Left lung (tissue), 10 donors: ENCODE results near the gene DDX5. TPM values are rescaled to one million over a fixed set of nuclear protein-coding genes. Genes with fewer than 3 reads are reported as not detected.

Experiments
- ATAC-seq: fragments of 200-7000 bp; cut with Tn5 transposase; one replicate; pipeline ENCODE4 v1.9.1; 2020; ENCODE audit warnings: moderate library complexity
- DNase-seq, 4 donors: peaks; one replicate each; pipeline ENCODE4 v3.0.0-alpha.2; 2013 to 2020
- H3K27ac ChIP-seq, 2 donors: fragments of 200-600 bp; sonication (generic) in 1 of 2; one replicate each; pipeline versions ENCODE4 v1.5.0 to v1.8.0; 2020 to 2021
- H3K27me3 ChIP-seq, 2 donors: fragments of 200-600 bp; sonication (generic) in 1 of 2; one replicate each; pipeline versions ENCODE4 v1.5.0 to v1.8.0; 2020 to 2021
- H3K36me3 ChIP-seq, 2 donors: fragments of 200-600 bp; sonication (generic) in 1 of 2; one replicate each; pipeline versions ENCODE4 v1.5.0 to v1.8.0; 2020 to 2021
- H3K4me1 ChIP-seq, 2 donors: fragments of 200-600 bp; one replicate each; pipeline ENCODE4 v1.8.0; 2021
- H3K4me3 ChIP-seq, 2 donors: fragments of 200-600 bp; sonication (generic) in 1 of 2; one replicate each; pipeline versions ENCODE4 v1.5.0 to v1.8.0; 2020 to 2021; ENCODE audit warnings: mild to moderate bottlenecking in 1 of 2
- H3K9me3 ChIP-seq, 2 donors: fragments of 200-600 bp; sonication (generic) in 1 of 2; one replicate each; pipeline versions ENCODE4 v1.5.0 to v1.8.0; 2020 to 2021
- CTCF ChIP-seq, 2 donors: fragments of 200-600 bp; sonication (generic) in 1 of 2; IDR thresholded peaks; one replicate each; pipeline versions ENCODE4 v1.5.0 to v1.8.0; 2021; ENCODE audit warnings: antibody characterized with exemption in 2 of 2
- intact Hi-C, 2 donors: fragments of 100-400 bp; cut with DNase I; formaldehyde crosslinking; loops; one replicate each; pipeline versions ENCODE4 v1.11.2 to v1.14.2; 2022
- microRNA-seq, 2 donors: library from miRNA; unstranded; fragments of <30 nt; microRNA quantifications; one replicate each; pipeline ENCODE4, GENCODE V29; 2019
- polyA plus RNA-seq, 6 donors: library from polyadenylated mRNA; unstranded; fragments of 120-200 nt; gene quantifications; one replicate each; pipeline ENCODE4 v1.2.1, GENCODE V29; 2013; ENCODE audit not compliant: insufficient read length in 6 of 6
- total RNA-seq, 2 donors: library from RNA; stranded (reverse); fragmentation: NEBNext Ultra II Directional; extraction: Animal tissue kit (Norgen Biotek cat#: 25700); gene quantifications; one replicate each; pipeline ENCODE4 v1.2.1, GENCODE V29; 2021
- donor health status: DM: no; HTN: yes; CAD: no.
- donor health status: DM: no; HTN: no; CAD: no.

Gene DDX5
- total and polyA plus RNA-seq, 8 donors = 653 to 835 (median 730) TPM

DNA sequence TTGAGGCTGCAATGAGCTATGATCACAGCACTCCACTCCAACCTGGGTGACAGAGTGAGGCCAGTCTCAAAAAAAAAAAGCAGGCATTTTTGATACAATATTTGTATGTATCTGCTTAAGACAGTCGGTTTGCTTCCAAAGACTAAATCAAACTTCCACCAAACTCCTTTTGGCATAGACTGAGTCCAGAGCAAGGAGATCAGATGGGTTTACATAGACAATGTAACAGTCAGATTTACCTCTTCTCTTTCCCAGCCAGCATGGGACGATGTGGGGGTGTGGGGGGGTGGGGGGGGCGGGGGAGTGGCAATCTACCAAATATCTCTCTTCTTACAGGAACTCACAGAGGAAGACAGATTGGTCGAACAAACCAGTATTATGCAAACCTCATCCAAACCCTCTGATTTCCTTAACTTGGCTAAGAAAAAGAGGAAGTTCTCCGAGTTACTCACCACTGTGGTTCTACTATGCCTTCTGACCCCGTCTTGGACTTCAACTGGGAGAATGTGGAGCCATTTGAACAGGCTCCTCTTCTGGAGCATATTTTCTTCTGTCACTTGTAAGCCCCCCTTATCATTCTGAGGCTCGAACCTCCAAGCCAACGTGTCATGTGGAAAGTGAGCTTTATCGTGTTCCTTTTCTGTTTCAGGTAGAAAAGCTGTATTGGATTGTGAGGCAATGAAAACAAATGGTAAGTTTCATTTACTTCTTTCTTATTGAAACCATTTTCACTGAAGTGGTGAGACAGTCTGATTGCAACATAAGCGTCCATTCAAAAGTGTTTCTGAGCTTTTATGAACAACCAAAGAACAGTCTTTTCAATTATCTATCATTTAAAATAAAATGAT, 57.2 kb downstream of the DDX5 start, which contains the start of gene MILR1:
Gene MILR1 (plus strand): TSS at position 451 of the 848 bp plus-strand sequence. CDS start 54 bp downstream, at position 505.
- Histone ChIP-seq H3K27me3 (no peaks in the 10 kb centered on the region), H3K4me1 (peaks cover 0 to 53% of the 10 kb centered on the region in 2 donors), H3K9me3 (no peaks in the 10 kb centered on the region), H3K36me3 (peaks cover 0 to 15% of the 10 kb centered on the region in 2 donors), H3K4me3 (peak within 1 kb of the TSS; percentile 2 to 34), H3K27ac (peak within 1 kb of the TSS; percentile 89 to 94)
- TF ChIP-seq CTCF (IDR thresholded peaks at IDR 0.05) = no peak
- ATAC-seq (peak; percentile 94), DNase-seq (peak in 3 of 4 donors; percentile 3 to 61 (median 19))
- intact Hi-C loops = no loop called here

Small RNAs within 50 kb of the gene (microRNA-seq; reads per million reads assigned to microRNA genes)
- gene MIR3064 = 3.0 to 4.2 reads per million in 2 donors
- gene MIR5047 = 0 reads per million in 2 donors

Other genes starting within 250 kb of the DDX5 start
- 10 to 100 TPM; 33.3 to 38.2 TPM for gene TEX2, start 243.0 kb downstream of the DDX5 start, total RNA-seq
- gene TEX2, start 243.0 kb downstream of the DDX5 start, polyA plus RNA-seq = 10 to 100 TPM; 20.1 to 28.0 (median 22.6) TPM
- gene PECAM1, start 115.4 kb downstream of the DDX5 start, total RNA-seq = 100 to 1,000 TPM; 308 to 476 TPM
- 100 to 1,000 TPM; 288 to 380 (median 319) TPM for gene PECAM1, start 115.4 kb downstream of the DDX5 start, polyA plus RNA-seq
- 10 to 100 TPM; 17.3 to 34.4 TPM for gene MILR1, start 57.2 kb downstream of the DDX5 start, total RNA-seq
- gene MILR1, start 57.2 kb downstream of the DDX5 start, polyA plus RNA-seq = 1 to 10 TPM; 2.6 to 5.6 (median 4.3) TPM
- 10 to 100 TPM; 12.6 to 12.8 TPM for gene POLG2, start 9.2 kb downstream of the DDX5 start, total RNA-seq
- gene POLG2, start 9.2 kb downstream of the DDX5 start, polyA plus RNA-seq = 10 to 100 TPM; 44.5 to 60.6 (median 50.8) TPM
- 10 to 100 TPM; 21.2 to 26.3 TPM for gene CEP95, start 688 bp upstream of the DDX5 start, total RNA-seq
- 100 to 1,000 TPM; 125 to 202 (median 151) TPM for gene CEP95, start 688 bp upstream of the DDX5 start, polyA plus RNA-seq
- 10 to 100 TPM; 41.6 to 44.6 TPM for gene SMURF2, start 156.0 kb upstream of the DDX5 start, total RNA-seq
- 10 to 100 TPM; 49.0 to 67.6 (median 55.9) TPM for gene SMURF2, start 156.0 kb upstream of the DDX5 start, polyA plus RNA-seq